GM18519 (cell line): ENCODE results near the gene GPR55.
"Not testable (repeated sequence)": the region's sequence is repeated elsewhere in the genome, so short reads cannot be mapped to it uniquely, and the experiment has no call there.

Experiments used
- ATAC-seq: cut with Tn5 transposase; IDR thresholded peaks from one replicate; pipeline ENCODE4 v1.9.1; 2021; ENCODE audit warnings: mild to moderate bottlenecking, moderate library complexity; ENCODE audit not compliant: unreplicated experiment, low FRiP score

Gene GPR55

GRCh38 chr2:230937362-230937761, 12.3 kb upstream of the GPR55 start:
- ATAC-seq, result no peak

DNA sequence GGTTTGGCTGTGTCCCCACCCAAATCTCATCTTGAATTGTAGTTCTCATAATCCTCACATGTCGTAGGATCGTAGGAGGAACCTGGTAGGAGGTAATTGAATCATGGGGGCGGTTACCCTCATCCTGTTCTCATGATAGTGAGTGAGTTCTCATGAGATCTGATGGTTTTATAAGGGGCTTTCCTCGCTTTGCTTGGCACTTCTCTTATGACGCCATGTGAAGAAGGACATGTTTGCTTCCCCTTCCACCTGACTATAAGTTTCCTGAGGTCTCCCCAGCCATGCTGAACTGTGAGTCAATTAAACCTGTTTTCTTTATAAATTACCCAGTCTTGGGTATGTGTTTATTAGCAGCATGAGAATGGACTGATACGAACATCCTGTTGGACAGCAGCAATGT, 11.2 kb upstream of the GPR55 start:
- not testable (repeated sequence) for ATAC-seq

- ATAC-seq, result no peak
Observed at GRCh38 chr2:230935130-230935430, 10.0 kb upstream of the GPR55 start.

- no peak for ATAC-seq
Observed at GRCh38 chr2:230934231-230935129, 9.4 kb upstream of the GPR55 start.

DNA sequence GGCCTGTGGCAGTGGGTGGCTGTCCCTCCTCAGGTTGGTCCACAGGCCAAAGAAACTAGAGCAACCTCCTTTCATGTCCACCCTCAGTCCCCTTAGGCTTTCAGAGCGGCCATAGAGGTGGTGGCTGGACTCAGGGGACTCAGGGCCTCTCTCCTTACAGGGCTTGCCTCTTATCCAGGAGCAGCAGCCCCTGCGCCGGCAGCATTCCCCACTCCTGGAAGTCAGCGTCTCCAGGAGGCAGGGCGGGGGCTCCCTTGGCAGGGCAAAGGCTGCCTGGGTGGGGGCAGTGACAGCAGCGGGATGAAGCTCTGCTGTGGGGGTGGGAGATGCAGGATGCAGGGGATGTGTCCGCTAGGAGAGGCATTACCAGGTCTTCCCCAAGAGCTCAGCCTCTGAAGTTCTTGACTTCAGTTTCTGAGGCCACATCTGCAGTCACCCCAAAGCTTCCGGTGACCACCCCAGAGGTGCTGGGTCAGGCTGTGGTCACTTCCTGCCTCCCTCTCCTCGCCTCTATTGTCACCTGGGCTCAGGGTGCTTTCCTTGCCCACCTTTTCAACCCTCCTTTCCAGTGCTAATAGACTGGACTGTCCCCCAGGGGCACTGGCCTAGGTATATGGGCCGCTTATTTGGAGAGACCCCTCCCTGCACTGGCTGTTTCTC, 8.6 kb upstream of the GPR55 start:
- ATAC-seq, result no peak

DNA sequence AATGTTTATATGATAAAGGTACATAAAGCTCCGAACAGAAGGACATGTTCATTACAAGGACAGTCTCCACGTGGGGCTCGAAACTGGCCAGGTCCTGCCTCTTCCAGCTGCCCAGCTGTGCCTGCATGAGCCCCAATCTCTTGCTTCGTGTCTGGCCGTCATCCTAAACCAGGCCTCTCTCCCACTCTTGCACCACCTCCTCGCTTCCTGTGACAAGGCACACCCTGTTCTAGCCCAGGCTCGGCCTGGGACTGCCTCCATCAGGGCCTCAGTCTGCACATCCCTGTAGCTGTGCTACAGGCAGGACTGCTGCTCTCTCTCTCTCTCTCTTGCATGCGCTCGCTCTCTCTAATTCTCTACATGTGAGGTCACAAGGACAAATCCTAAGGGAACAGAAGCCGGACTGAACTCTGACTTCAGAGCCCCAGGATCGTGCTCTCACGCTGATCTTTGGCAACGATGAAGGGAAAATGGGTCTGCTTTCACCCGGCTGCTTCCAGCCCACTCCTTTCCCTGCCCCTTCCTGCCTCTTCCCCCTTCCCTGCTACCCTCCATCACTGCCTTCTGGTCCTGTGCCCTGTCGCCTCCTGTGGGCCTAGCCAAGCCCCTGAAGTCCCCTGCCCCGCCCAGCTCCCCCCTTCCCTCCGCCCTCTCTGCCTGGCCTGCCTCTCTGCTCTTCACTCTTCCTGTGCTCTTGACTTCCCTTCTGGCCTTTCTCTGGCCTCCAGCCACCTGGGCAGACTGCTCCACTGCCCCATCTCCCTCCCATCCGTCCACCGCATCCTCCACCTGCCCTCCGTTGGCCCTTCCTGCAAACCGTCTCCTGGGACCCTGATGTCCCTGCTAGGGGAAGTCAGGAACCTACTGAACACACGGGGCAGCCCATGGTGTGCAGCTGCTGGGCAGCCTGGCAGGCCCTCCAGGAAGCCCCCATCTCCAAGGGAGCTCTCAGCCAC, 7.8 kb upstream of the GPR55 start:
- no peak for ATAC-seq

DNA sequence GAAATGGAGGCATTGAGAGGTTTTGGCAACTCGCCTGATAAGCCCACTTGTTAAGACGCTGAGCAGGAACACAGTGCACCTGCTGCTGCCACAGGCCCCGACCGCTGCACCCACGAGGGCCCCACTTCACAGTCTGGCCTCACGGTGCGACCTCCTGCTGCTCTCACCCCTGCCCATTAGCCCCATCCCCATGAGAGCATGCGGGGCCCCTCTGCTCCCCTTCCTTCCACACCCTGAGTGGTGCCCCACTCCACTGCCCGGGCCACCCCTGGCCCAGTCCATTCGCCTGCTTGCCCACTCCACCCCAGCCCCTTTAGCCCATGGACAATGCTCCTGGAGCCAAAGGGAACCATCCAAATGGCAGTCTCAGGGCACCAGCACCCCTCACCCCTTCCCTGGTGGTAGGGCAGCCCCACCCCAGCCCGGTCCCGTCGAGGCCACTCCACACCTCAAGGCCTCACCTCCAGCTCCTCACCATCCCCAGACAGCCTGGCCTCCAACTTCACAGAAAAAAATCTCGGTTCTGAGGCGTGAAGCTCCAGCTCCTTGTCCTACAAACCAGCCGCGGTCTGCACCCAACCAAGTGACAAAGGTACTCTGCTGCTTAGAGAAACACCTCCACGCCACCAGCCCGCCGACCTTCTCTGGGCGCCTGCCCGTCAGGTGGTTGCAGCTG, 6.7 kb upstream of the GPR55 start:
- ATAC-seq, result no peak

DNA sequence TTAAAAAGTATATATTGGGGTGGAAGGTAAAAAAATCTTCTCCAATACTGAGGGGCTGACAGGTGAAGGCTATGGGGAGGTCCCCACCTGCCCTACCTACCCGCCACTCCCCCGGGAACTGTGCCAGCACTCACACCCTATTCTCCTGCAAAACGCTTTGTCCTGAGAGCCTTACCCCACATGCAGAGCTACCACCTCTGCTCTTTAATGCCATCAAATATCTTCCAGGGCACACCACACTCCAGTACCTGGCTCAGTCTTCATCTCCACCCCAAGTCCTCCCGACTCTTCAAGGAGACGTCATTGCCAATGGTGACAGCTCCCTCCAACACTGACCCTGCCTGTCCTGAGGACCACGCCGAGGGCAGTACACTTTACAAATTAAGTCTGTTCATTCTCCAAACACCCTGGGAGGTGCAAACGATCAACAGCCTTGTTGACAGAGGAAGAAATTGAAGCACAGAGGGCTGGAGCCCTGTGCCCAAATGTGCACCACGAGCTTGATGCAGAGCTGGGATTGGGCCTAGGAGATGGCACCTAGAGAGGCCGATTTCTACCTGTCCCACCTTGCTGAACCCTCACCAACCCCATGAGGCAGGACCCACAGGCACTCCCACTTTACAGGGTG, 6.0 kb upstream of the GPR55 start:
- ATAC-seq, result no peak

DNA sequence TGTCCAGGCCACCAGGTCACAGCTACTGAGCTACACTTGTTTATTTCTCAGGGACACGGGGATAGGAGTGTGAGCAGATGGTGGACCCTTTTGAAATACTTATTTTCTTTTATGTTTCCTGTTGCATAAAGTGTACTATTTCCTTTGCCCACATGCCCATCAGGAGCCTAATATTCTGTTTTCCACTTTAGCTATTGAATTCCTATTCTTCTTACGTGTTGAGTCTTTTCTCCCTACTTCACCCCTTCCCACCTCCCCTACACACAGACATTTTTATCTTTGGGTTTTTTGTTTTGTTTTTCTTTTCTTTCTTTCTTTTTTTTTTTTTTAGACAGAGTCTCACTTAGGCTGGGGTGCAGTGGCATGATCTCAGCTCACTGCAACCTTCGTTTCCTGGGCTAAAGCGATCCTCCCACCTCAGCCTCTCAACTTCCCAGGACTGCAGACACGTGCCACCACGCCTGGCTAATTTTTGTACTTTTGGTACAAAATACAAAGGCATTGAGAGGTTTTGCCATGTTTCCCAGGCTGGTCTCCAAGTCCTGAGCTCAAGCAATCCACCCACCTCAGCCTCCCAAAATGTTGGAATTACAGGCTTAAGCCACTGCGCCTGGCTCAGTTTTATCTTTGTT, 5.2 kb upstream of the GPR55 start:
- no peak for ATAC-seq

DNA sequence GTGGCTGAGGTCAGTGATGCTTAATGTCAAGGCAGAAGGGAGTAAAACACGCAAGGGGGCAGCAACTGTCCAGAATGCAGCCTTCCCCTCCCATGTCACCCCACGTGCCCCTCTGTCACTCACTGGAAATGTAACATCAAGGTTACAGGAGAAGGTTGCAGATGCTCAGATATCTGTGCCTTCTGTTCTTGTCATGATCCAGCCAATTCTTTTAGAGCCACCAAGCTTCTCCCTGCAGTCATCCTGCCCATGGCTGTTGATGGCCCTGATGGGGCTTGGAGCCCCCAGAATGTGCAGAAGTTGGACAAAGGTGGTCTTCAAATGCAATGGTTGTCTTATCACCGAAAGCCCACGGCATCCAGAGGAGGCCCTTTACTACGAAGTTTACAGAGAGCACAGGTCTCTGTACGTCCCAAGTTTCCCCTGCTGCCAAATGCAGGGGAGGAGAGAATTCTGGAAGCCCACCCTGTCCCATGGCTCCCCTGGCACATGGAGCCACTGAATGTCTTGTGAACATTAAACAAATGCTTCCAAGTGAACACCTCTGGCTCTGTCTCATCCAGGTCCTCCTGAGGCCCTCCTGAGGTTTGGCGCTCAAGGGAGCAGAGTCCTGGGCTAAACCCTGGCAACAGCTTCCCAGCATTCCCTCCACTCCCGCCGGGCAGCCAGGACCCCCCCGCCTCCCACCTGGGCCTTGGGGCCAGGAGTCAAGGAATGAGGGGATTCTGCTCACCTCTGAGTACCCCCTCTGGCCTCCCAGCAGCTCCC, 4.5 kb upstream of the GPR55 start:
- no peak for ATAC-seq

DNA sequence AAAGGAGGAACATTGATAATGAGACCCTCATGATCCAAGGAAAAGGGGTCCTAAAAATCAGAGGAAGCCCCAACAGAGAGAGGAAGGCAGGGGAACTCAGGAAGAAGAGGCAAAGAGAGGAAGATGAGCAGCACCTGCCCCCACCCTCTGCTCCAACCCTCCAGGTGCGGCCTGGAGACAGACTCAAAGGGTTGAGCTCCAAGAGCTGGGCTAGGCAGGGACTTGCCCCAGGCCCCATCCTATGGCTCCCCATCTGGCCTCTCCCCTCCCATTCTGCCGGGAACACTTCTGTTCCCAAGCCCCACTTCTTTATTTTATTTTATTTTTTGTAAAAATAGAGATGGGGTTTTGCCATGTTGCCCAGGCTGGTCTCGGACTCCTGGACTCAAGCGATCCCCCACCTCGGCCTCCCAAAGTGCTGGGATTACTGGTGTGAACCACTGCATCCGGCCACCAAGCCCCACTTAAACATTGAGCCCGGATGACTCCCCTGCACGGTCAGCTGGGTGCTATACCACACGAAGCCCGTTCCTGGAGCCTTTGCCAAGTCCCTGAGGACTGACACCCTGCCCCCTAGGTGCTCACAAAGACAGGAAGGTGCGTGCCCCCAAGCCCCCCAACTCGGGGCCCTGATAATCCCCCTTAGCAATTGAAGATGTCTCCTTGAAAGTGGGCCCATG, 3.8 kb upstream of the GPR55 start:
- no peak for ATAC-seq

- ATAC-seq, result no peak
Observed at GRCh38 chr2:230927711-230928341, 2.8 kb upstream of the GPR55 start.

DNA sequence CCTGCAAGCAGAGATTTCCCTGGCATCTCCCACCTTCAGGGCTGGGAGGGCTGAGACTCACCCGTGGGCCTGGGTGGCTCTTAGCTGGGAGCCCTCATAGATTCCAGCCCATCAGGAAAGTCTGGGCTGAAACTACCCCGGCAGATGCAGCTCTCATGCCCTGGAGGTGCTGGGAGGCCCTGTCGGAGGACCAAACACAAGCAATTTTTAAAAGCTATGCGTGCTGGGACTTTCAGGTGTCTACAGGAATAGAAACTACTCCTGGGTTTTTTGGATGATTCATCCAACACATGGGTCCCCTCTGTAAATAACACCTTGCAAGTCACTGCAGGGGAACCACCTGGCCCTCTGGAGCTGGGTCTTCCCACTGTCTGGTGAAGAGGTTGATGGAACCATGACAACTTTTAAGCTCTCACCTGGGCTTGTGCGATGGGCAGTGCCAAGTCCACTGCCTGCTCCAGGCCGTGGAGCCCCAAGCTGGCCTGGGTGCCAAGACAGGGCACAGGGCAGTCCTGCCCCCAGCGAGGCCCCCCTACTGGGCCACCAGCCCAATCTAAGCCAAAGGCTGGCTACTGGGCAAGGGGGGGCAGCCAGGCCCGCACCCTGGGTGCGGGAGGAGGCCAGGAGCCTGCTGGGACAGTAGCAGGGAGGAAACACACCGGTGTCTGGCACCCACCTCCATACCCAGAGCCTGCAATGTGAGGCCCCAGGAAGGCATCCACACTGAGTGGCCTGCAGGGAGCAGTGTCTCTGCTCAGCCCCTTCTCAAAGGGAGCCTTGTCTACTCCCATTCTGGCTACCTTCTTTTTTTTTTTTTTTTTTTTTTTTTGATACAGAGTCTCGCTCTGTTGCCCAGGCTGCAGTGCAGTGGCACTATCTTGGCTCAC, 1.1 kb upstream of the GPR55 start:
- no peak for ATAC-seq

DNA sequence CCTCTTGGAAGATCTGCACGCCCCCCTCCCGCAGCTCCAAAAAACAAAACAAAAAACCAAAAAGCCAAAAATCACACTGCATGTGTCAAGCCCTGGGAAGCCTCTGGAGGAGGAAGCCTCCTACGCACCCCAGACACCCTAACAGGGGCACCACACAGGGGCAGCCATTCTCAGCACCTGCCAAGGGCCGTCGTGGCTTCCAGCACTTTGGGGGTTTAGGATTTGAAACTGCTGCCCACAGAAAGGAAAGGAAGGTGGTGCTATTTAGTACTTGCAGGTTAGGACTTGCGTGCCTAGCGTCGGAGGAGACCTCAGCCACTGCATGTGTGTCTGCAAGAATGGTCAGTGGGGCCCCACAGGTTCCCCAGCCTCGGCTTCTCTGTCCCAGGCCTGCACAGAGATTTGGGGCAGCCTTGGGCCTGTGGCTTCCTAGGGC, 419 bp upstream of the GPR55 start:
- ATAC-seq, result no peak

DNA sequence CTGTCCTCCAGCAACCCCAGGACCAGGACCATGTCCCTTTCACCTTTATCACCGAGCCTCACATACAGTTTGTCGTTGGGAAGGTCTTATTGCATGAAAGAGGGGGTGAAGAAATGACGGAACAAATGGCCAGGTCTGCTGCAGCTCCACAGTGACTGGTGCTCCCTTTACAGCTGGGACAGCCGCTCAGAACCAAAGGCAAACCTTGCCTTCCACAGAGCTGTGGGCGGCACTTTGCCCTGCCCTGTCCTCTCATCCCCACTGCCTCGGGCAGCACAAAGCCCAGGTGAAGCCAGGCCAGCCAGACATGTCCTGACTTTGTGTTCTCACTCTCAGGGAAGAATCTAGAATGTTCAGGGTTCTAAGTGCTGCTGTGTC, 961 bp downstream of the GPR55 start:
- no peak for ATAC-seq

- ATAC-seq, result no peak
Observed at GRCh38 chr2:230922951-230923717, 1.9 kb downstream of the GPR55 start.
